Thyroid gland (tissue), 4 donors: Measurements from ENCODE around the gene CDH23.

Experiments used
- CTCF ChIP-seq, 6 experiments: fragments of 200-600 bp in 3 of 6; fragments of 450-650 bp in 3 of 6; sonication (generic) in 3 of 6; IDR thresholded peaks; one replicate each; pipeline ENCODE4 v1.5.1; 2016 to 2019; ENCODE audit warnings: antibody characterized with exemption in 6 of 6, mild to moderate bottlenecking in 2 of 6, inconsistent platforms in 1 of 6, moderate library complexity in 1 of 6
- POLR2A ChIP-seq, 2 donors: fragments of 450-650 bp; IDR thresholded peaks; one replicate each; pipeline ENCODE4 v1.6.1; 2017; ENCODE audit warnings: antibody characterized with exemption in 2 of 2, mild to moderate bottlenecking in 2 of 2, moderate library complexity in 1 of 2

- TF ChIP-seq POLR2A (IDR thresholded peaks at IDR 0.05) (no peak), CTCF (IDR thresholded peaks at IDR 0.05) (no peak)
Observed at GRCh38 chr10:71571460-71572175, 174.9 kb downstream of the CDH23 start.
